22Rv1 (cell line): ENCODE results near the gene H6PD.

ENCODE experiments used
- H3K27ac ChIP-seq: fragments of 450-650 bp; 2 replicates; pipeline ENCODE4 v1.5.1; 2017
- ZFX ChIP-seq: fragments of 450-650 bp; IDR thresholded peaks from 2 replicates; pipeline ENCODE4 v1.6.1; 2017; ENCODE audit warnings: antibody characterized with exemption, borderline replicate concordance
- TF ChIP-seq, protein P1 (sequence below): fragments of 450-650 bp; IDR thresholded peaks from 2 replicates; pipeline ENCODE4 v1.5.1; 2017; ENCODE audit warnings: mild to moderate bottlenecking

H6PD gene

DNA sequence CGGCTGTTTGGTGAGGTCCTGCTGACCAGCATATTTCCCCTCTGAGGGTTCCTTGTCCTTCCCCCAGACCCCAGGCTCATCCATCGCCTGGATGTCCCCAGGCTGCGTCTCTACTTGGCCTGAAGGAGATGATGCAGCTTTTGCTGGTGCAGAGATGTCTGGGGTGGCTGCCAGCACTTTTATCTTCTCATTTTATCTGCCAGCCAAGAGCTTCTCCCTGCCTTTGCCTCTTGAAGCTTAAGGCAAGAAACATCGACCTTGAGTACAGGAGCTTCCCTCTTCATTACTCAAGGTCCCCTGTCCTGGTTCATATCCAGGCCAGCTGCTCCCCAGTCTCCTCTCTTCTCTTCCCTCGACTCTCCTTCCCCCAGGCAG, 9.2 kb upstream of the H6PD start:
- H3K27ac ChIP-seq = no peak overlapping the region
- TF ChIP-seq, protein P1, sequence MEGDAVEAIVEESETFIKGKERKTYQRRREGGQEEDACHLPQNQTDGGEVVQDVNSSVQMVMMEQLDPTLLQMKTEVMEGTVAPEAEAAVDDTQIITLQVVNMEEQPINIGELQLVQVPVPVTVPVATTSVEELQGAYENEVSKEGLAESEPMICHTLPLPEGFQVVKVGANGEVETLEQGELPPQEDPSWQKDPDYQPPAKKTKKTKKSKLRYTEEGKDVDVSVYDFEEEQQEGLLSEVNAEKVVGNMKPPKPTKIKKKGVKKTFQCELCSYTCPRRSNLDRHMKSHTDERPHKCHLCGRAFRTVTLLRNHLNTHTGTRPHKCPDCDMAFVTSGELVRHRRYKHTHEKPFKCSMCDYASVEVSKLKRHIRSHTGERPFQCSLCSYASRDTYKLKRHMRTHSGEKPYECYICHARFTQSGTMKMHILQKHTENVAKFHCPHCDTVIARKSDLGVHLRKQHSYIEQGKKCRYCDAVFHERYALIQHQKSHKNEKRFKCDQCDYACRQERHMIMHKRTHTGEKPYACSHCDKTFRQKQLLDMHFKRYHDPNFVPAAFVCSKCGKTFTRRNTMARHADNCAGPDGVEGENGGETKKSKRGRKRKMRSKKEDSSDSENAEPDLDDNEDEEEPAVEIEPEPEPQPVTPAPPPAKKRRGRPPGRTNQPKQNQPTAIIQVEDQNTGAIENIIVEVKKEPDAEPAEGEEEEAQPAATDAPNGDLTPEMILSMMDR = no peak
- no peak for TF ChIP-seq ZFX

DNA sequence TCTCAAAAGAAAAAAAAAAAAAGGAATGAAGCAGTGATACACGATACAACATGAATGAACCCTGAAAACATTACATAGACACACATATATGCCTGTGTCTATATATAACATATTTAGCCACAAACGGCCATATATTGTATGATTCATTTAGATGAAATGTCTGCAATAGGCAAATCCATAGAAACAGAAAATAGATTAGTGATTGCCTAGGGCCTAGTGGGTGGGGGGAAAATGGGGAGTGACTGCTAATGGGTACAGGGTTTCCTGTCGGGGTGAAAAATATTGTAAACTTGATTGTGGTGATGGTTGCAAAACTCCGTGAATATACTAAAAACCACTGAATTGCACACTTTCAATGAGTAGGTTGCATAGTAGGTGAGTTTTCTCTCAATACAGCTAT, 6.0 kb upstream of the H6PD start:
- H3K27ac ChIP-seq = no peak overlapping the region
- no peak for TF ChIP-seq ZFX
- TF ChIP-seq, protein P1 = no peak

DNA sequence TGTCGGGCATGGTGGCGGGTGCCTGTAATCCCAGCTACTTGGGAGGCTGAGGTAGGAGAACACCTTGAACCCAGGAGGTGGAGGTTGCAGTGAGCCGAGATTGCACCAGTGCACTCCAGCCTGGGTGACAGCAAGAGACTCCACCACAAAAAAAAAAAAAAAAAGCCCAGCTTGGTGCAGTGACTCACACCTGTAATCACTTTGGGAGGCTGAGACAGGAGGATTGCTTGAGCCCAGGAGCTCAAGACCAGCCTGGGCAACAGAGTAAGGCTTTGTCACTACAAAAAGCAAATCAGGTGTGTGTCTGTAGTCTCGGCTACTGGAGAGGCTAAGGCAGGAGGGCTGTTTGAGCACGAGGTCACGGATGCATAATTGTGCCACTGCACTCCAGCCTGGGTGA, 5.0 kb upstream of the H6PD start:
- no peak overlapping the region for H3K27ac ChIP-seq
- TF ChIP-seq ZFX = no peak
- TF ChIP-seq, protein P1 = no peak

DNA sequence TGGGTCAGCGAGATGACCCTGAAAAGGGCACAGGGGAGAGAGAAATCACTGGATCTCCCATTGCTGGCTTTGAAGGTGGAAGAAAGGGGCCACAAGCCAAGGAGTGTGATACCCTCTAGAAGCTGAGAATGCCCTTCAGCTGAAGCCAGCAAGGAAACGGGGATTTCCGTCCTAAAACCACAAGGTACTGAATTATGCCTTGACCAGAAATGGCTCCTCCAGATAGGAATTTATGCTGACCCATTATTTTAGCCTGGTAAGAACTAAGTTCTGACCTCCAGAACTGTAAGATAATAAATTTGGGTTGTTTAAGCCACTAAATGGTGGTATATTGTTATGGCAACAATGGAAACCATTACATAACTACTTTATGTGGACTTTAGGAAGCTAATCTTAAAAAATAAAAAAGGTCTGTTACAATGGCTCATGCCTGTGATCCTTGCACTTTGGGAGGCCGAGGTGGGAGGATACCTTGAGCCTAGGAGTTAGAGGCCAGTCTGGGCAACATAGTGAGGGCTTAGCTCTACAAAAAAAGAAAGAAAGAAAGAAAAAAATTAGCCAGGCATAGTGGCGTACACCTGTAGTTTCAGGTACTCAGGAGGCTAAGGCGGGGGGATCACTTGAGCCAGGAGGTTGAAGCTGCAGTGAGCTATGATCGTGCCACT, 3.6 kb upstream of the H6PD start:
- H3K27ac ChIP-seq = no peak overlapping the region
- TF ChIP-seq, protein P1 = no peak
- TF ChIP-seq ZFX = no peak

DNA sequence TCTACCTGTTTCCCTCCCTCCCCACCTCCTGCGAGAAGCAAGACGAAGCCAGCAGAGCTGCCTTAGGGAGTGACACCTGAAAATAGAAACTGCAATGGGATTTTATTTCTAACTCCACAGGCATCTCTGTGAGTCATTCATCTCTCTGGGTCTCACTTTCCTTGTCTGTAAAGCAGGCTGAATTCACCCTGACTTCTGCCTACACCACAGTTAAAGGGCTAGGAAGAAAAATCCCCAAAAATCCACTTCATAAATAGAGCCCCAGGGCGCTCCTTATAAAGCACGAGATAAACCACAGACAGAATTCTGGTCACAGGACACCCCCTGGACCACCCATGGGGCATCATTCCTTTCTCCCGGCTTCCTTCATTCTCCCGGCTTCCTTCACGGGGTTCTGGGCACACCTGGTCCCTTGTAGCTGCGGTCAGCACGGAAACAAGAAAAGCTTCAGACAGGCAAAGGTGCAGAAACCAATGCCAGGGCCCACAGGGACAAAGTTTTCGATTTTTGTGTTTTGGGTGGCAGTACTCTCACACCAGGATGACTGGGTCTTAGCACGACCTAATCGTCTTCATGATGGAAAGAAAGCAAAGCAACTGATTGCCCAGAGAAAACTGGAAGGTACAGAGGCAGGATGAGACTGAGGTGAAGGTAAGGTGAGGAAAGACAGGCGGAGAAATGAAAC, 2.8 kb upstream of the H6PD start:
- no peak overlapping the region for H3K27ac ChIP-seq
- TF ChIP-seq, protein P1 = no peak
- no peak for TF ChIP-seq ZFX

DNA sequence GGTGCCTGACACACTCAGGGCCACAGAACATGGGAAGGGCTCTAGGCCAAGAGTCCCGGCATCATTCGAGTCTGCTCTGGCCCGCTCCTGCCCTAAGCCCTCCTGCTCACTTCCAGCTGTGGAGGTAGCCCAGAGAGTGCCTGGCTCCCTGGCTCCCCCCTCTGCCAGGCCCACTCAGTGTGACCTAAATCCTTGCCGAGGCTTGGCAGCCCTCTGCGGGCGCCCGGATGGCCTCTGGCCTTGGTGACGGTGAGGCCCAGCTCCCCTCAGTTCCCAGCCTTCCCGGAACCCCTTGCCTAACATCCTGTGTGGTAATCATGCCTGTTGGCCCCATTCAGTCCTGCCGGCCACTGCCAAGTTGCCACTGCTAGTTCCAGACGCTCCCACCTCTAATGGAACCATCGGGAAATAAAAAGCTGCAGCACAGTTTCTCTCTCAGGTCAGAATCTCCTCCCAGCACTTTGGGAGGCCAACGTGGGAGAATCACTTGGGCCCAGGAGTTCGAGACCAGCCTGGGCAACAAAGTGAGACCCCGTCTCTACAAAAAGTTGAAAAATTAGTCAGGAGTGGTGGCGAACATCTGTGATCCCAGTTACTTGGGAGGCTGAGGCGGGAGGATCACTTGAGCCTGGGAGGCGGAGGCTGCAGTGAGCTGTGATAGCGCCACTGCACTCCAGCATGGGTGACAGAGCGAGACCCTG, 1.2 kb upstream of the H6PD start:
- no peak overlapping the region for H3K27ac ChIP-seq
- TF ChIP-seq, protein P1 = no peak
- TF ChIP-seq ZFX = no peak

DNA sequence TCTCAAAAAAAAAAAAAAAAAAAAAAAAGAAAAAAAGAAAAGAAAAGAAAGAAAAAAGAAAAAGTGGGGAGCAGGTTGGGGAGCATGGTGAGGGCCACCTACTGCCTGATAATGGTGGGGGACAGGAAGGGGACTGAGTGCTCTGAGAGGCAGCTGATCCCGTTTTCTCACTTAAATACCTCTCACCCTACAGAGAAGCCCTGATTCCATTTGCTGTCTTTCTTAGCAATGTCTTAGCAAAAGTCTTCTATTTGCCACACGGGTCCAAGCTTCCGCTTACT, 692 bp upstream of the H6PD start:
- TF ChIP-seq, protein P1 = no peak
- TF ChIP-seq ZFX = no peak

More for the DNA sequence above, 692 bp upstream of the H6PD start:
- 0 out of 2 replicates have a peak overlapping the region, but pooled peaks have one; percentile 54 for H3K27ac ChIP-seq
